ENCODE data around the gene ZDHHC14. TPM values are rescaled to one million over a fixed set of nuclear protein-coding genes. Genes with fewer than 3 reads are reported as not detected.

Gene ZDHHC14
- total RNA-seq, 1 experiment from 2014 or later, result 5.5 TPM

DNA sequence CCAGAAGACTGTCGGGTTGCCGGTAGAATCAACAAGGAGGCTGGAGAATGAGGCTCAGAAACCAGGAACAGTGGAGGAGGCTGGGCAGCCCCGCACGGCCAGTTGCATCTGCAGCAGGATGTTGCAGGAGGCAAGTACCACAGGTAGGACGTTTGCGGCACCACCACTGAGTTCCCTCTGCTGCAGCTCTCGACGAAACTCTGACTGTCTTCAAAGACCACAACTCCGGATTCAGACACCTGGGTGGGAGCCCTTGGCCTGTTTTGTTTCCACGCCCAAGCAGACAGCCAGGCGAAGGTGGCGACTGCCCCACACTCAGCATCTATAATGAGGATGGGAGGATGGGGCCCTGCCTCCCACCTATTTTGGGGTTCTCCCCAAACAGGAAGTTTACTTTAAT, 218.2 kb downstream of the ZDHHC14 start:
- DNase-seq (ENCODE audit: low spot score), result no peak

DNA sequence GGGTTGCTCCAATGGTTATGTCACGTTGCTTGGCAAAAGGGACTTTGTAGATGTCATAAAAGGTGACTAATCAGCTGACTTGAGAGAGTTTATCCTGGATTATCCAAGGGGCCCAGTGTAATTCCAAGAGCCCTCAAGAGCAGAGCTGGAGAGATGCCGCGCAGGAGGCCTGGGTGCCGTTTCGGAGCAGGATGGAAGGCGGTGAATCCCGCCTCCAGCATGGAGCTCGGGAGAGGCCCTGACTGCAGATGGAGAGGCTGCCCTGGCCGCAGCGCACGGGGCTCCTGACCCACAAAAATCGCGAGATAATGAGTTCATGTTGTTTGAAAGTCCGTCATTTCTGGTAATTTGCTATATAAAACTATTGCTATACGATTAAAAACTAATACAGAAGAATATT, 219.8 kb downstream of the ZDHHC14 start:
- no peak for DNase-seq (ENCODE audit: low spot score)

DNA sequence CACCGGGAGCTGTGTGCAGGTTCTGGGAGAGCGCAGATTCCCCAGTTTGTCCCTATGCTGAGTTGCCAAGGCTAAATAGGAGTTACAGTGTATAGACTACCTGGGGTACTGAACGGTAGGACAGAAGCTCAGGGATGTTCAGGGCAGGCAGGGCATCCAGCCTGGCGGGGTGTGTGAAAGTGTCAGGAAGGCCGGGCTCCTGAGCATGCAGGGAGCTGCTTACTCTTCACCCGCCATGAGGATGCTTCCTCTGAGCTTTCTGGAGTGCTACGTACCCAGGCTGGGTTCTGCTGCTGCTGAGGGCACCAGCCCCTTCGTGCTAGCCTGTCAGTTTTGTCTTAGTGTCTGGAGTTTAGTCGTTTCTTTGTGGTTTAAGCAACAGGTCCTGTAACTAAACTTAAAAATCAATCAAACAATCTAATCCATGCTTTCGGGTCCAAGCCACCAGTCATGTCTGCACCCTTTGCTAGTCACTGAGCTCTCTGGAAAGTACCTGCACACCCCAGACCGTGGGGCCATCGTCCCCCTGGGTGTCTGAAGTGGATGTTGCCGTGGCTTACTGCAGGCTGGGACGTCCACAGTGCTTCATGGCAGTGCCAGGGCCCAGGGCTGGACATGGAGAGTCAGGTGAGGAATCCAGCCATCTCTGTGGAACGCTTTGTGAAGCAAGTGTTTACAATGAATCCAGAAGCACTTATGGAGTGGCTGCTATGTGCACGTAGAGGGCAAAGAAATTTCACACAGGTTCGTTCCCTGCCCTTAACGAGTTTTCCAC, 221.7 kb downstream of the ZDHHC14 start:
- no peak for DNase-seq (ENCODE audit: low spot score)

DNA sequence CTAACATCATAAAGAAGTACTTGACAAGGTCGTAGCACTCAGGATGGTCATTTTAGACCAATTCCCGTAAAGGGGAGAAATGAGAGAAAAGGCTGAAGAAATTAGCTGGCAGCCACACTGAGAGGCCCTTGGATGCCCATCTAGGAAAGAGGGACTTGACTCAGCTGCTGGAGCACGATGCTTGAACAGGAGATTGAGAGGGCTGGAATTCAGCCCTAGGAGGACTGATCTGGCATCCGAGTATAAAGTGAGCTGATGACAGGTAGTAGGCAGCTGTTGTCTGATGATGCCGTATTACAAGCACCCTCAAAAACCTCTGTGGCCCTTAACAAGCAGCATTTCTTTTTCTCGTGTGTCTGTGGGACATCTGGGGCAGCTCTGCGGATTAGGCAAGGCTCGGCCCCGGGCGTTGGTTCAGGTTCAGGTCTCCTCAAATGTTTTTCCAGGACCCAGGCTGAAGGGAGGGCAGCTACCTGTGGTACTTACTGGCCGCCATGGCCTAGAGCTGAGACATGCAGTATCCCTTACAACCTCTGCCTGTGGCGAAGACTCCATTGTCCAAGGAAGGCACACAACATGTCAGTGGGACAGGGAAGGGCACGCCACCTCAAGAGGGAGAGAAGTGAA, 222.4 kb downstream of the ZDHHC14 start:
- DNase-seq (ENCODE audit: low spot score), result no peak

DNA sequence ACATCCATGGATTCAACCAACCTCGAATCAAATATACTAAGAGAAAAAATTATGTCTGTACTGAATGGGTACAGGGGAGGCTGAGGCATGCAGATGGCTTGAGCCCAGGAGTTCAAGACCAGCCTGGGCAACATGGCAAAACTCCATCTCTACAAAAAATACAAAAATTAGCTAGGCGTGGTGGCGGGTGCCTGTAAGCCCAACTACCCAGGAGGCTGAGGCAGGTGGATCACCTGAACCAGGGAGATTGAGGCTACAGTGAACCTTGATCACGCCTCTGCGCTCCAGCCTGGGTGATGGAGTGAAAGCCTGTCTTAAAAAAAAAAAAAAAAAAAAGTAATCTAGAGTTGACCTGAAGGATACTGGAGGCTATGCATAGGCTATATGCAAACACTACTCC, 223.0 kb downstream of the ZDHHC14 start:
- no peak for DNase-seq (ENCODE audit: low spot score)

DNA sequence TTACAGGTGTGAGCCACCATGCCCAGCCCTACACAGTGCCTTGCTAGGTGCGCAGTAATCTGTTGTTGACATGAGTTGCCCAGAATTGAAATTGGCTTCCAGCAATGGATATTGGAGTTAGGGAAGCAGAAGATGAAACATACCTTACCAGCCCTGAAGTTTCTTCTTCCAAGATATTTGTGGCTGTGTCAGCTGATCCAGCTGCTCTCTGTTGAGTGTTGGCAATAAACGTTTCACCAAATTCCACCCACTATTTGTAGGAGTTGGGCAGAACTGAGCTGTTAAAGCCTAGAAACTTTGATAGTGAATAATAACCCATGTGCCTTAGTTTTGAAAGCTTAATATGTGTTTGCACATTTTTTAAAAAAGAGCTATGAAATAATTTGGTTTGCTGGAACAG, 223.8 kb downstream of the ZDHHC14 start:
- no peak for DNase-seq (ENCODE audit: low spot score)

DNA sequence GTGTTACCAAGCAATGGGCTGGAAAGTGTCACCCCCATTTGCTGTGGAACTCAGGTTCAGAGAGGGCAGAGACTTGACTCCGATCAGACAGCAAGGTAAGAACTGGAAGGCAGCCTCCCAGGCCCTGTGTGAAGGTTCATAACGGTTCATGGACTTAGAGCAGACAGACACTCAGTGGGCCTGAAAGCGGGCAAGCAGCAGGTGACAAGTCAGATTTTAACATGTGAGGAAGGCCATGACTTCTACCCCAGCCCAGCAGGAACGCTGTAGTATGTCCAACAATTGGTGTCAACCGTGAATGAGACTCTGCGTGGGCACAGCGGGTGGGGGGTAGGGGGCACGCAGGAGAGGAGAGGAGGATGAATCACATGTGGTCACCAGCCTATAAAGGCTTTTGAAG, 224.5 kb downstream of the ZDHHC14 start:
- DNase-seq (ENCODE audit: low spot score), result no peak

DNA sequence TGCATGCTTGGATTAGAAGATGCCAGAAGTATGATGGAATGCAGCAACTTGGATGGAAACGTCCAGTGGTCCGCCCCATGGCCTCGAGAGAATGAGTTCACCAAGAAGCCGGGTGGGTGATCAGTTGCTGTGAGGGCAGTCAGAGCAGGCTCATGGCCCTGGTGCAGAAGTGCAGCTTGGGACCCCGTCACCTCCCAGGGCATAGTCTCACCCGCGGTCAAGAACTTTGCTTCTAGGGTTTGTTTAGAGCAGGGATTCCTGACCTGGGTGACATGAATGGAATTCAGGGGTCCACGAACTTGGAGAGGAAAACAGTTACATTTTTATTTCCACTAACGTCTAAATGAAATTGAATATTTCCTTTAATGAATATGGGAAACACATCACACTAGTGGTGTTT, 225.5 kb downstream of the ZDHHC14 start:
- no peak for DNase-seq (ENCODE audit: low spot score)

DNA sequence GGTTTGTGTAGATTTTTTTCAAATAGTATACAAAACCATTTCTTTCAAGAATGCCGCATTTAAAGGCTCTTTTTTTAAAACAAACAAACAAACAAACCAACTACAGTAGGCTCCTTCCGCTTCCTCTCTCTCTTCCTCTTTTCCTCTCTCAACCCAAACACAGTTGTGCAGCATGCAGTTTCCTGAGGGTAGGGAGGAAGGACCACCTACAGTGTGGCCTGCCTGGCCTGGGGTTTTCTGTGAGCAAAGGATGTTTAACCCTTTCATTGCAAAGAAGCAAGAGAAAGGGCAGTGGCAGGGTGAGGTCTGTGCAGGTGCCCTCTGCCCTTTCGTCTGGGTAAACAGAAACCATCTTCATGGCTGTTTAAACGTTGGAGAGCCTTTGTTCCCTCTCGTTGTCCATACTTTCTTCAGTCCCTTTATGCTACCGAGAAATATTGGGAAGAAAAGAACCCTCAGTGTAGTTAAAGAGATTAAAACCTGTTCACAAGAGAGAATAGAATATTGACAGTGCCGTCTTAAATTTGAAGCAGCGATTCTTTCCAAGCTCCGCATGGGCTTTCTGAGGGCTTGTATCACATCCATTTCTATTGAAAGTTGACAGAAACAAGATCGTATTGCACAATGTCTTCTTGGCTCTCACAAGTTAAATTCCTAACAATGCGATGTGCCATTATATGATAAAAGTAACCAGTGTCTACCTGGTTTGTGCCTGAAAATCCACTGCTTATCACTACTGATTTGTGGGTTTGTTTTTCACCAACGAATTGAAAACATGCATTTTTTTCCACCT, 226.5 kb downstream of the ZDHHC14 start:
- no peak for DNase-seq (ENCODE audit: low spot score)

DNA sequence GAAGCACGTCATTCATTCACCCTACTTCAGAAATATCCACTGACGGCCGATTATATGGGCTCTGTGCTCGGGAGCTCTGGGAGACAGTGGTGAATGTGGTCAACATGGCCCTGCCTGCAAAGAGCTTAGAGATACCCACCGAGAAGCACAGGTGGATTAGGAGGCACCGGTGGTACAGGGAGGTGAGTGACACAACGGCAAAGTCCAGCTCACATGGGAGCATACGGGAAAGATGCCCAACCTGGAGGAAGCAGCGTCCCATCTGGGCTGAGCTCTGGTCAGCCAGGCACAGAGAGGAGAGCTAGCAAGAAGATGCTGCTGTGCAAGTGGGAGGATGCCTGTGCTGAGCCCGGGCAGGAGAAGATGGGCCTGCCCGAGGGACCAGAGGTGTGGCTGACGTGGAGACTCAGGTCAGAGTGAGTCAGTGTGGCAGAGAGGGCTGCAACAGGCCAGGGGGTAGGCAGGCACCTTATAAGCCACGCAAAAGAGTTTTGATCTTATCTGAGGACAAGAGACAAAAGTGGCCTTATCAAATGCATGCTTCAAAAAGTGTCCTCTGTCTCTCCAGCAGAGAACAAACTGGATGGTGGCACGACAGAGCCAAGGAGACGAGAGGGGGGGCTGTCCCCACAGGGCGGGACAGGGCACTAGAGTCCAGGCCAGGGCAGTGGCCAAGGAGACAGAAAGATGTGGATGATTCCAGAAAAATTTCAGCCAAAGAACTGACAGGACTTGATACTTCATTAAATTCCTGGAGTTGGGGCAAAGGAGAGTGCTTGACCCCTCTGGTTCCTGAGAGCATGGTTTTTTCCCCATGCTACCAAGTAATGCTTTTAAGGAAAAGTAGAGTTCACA, 227.5 kb downstream of the ZDHHC14 start:
- DNase-seq (ENCODE audit: low spot score), result no peak

DNA sequence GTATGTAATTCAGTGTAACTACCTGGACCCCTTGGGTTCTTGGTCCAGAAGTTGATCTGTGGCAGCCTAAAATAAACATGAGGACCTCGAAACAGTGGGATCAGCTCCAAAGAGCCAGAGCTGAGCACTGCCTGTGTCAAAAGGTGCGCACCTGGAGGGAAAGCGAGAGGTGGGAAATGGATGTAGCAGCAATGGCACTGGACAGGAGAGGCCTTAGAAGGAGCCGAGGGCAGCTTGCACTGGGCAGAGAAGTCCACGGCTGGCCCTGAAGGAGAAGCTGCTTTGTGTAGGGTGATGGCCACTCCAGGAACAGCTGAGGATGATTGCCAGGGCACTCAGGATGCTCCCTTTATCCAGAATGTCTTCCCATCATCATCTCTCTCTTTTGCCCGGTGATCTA, 228.1 kb downstream of the ZDHHC14 start:
- no peak for DNase-seq (ENCODE audit: low spot score)

DNA sequence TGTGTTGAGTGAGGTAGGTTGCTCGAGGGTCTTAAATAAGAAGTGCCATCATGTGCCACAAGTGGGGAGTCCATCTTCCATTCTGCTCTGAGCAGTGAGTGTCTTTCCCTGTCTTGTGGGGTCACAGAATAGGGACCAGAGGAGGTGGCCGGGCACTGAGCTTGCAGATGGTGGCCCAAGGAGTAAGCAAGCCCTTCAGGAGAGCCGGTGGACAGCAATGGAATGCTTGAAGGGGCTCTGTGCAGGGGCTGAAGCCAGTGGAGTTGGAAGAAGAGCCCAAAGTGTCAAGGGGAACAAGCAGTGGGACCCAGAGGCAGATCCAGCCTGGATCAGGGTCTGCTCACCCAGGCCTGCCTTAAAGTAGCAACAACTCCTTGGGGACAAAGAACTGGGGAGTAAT, 228.6 kb downstream of the ZDHHC14 start:
- DNase-seq (ENCODE audit: low spot score), result no peak

DNA sequence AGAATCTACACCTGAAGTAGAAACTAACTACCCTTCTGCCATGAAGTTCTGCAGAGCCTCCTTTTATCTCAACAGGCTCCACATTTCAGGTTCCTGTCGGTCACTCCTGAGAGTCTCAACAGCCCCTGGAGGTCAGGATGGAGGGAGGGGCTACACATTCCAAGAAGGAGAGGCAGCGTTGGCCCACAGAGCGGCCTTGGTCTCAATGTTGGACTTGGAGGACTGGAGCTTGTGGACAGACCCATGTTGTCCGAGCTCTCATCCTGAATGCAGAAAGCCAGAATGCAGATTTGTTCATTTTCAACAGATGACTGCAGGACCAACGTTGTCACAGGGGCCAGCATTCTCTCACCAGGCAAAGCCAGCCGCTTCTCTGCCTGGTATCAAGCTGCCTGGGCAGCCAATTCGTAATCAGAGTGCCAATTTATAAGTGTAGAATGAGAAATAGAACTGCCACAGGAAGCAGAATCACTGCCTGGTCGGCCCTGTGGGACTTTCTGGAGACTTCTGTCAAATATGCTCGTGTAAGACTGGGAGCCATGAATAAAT, 229.5 kb downstream of the ZDHHC14 start:
- DNase-seq (ENCODE audit: low spot score), result no peak

DNA sequence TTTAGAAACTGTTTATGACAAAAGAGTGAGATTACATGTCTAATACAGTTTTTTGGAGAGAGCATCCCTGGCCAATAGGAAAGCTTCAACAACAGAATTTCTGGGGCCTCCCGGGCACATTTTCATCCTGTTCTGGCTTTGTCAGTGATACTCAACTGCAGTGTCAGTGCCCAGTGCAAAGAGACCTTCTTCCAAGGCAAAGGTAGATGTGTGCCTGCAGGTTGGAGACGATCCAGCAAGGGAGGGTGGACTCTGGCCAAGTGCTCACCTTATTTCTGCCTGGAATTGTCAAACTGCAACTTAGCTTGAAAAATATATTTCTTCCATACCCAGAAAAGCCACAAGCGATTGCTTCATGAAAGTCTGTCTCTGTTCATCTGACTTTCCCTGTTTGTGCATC, 230.4 kb downstream of the ZDHHC14 start:
- no peak for DNase-seq (ENCODE audit: low spot score)

DNA sequence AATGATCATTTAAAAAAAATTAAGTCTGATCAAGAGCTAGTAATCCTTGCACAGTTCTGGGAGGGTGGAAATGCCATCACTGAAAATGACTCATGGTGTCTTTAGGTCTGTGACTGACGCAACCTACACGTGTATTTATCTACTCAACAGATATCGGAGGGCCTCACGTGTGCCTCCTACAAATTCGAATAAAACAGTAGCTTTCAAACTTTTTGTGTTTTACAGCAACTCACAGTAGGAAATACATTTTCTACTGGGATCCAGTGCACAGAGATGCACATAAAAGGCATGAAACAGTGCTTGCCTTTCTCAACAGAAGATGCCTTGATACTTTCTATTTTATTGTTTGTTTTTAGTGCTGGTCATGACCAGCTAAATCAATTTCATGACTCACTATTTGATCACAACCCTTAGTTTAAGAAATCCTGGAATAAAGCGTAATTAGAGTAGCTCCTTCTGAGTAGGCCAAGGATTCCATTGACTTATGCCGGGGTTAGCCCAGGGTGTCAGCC, 232.1 kb downstream of the ZDHHC14 start:
- peak; percentile 62 for DNase-seq (ENCODE audit: low spot score)

DNA sequence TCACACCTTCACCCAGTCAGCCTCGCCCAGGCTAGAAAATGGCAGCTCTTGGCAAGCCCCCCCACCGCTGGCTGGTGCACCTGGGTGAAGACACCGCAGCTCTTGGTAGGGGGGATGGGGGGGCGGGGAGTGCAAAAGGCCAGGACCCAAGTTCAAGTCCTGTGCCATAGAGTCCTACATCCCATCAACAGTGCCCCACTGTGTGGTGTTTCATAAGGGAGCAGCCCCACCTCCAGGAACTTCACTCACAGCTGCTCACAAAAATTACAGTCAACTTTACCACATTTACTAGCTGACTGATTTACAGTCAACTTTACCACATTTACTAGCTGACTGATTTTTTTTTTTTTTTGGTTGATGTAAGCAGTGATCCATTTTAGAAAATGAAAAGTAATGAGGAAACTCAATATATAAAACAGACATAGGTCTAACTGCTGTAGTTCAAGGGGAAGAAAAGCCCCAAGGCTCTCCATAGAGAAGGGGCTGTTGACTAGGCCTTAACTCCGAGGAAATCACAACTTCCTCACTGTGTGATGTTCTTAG, 233.1 kb downstream of the ZDHHC14 start:
- no peak for DNase-seq (ENCODE audit: low spot score)

DNA sequence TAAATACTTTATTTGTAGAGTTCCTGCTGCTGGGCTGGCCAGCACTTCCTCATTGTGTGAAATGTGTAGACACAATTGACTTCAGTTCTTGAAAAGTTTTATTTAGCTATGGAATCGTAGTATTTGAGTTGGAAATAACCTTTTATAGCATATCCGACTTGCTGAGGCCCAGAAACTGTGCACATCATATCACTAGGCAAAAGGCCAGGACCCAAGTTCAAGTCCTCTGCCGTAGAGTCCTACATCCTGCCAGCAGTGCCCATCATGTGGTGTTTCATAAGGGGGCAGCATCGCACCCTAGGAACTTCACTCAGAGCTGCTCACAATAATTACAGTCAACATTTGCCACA, 234.4 kb downstream of the ZDHHC14 start:
- no peak for DNase-seq (ENCODE audit: low spot score)

DNA sequence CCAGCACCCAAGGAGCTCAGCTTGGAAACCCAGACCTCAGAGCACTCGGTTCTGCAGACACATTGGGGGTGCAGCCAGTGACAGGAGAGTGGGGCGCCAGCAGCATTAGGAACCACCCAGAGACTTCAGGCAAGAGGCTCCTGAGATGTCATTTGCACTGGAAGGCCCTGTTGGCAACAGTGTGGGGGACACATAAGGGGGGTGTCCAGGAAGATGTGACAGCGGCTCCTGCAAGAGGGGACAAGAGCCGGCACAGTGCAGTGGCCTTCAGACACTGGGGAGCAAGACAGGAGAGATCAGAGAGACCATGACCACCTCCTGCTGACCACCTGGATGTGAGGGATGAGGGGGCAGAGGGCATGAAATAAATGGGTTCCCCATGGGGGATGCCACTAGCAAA, 235.0 kb downstream of the ZDHHC14 start:
- no peak for DNase-seq (ENCODE audit: low spot score)

DNA sequence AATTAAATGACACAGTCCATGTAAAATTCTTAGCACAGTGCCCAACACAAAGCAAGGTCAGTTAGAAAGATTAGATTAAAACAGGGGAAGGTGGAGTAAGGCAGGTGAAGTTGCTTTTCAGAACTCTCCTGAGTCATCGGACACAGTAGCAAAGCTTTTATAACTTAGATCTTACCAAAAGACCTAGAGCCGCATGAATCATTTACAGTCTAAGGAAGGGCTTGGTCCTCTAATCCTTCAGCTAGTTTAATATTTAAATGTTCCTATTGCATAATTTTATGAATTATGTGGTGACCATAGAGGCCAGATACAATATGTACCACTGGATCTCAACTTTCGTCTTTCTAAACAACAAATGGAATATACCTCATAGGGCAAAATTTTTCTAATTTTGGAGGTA, 240.0 kb downstream of the ZDHHC14 start:
- no peak for DNase-seq (ENCODE audit: low spot score)

DNA sequence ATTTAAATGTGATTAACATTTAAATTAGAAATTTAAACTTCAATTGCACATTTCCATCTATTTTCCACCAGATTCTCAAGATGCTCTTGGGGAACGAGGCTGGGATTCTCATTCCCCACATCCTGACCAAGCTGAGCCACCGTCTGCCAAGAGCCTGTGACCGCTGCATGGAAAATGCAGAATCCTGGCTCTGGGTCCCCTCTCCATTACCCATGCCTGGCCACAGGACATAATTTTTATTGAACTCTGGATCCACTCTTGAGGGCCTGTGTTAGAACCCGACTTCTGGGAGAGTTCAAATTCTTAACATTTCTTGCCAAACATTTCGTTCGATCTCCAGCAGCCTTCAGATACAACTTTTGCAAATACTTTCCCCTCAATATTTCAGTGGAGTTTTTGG, 240.4 kb downstream of the ZDHHC14 start:
- no peak for DNase-seq (ENCODE audit: low spot score)

DNA sequence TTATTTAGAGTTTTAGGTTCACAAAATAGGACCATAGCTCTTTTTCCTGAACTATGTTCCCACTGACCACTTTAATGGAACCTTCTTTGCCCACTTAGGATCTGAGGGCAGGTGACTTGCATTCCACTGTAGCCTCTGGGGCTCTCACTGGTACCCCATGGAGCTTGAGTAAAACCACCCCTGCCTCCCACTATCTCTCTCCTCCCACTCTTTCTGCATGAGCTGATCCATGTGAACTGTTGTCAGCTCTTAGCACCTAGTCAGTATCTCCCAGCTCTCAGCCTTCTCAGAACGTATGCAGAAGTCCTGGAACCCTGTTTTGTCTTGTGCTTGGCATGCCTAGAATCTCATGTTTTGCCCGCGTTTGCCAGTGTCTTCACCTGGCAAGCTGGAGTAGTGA, 241.4 kb downstream of the ZDHHC14 start:
- DNase-seq (ENCODE audit: low spot score), result no peak

Measured in A172 (cell line).